NCI-H1417 (cell line): ENCODE measurements around the gene VAC14.
"Not testable (repeated sequence)": the region's sequence is repeated elsewhere in the genome, so short reads cannot be mapped to it uniquely, and the experiment has no call there.

ENCODE experiments used
- DNase-seq, 3 experiments: peaks; one replicate each; lab custom pipeline; 2025; lab: John Stamatoyannopoulos, UW

VAC14 gene

DNA sequence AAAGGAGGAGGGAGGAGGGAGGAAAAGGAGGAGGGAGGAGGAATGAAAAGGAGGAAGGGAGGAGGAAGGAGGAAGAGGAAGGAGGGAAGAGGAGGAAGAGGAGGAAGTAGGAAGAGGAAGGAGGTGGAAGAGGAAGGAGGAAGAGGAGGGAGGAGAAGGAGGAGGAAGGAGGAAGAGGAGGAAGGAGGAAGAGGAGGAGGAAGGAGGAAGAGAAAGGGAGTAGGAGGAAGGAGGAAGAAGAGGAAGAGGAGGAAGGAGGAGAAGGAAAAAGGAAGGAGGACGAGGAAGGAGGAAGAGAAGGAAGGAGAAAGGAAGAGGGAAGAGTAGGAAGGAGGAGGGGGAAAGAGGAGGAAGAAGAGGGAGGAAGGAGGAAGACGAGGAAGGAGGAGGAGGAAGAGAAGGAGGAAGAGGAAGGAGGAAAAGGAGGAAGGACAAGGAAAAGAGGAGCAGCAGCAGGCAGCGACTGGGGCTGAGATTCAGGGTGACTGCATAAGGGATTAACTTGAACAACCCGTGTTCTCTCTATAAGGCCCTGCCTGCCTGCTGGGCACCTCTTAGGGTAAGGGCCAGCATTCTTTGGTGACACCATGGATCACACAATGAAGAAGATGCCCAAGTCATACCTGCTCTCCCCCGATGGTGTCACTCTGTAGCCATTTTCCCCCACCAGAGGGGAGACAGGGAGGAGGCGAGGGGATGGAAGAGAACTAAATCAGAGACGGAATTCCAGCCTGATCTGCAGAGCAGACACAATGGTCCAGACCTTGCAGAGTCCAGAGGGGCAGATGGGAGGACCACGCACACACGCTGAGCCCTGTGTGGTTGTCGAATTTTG is 156.0 kb downstream of the VAC14 start:
- DNase-seq, result peak in 1 of 3 experiments; percentile 16

DNA sequence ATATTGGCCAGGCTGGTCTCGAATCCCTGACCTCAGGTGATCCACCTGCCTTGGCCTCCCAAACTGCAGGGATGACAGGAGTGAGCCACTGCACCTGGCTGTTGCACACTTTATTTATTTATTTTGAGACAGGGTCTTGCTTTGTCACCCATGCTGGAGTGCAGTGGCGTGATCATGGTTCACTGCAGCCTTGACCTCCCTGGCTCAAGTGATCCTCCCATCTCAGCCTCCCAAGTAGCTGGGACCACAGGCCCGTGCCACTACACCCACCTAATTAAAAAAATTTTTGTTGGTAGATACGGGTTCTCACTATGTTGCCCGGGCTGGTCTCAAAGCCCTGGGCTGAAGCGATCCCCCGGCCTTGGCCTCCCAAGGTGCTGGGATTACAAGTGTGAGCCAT is 157.7 kb downstream of the VAC14 start:
- not testable (repeated sequence) for DNase-seq

DNA sequence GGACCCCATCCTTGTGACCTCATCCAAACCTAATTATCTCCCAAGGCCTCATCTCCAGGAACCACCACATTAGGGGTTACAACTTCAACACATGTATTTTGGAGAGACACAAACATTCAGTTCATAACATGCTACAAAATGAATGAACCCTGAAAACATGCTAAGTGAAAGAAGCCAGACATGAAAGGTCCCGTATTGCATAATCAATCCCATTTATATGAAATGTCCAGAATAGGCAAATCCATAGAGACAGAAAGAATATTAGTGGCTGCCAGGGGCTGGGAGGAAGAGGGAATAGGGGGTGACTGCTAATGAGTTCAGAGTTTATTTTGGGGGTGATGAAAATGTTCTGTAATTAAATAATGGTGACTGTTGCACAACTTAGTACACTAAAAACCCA is 158.3 kb downstream of the VAC14 start:
- no peak for DNase-seq

DNA sequence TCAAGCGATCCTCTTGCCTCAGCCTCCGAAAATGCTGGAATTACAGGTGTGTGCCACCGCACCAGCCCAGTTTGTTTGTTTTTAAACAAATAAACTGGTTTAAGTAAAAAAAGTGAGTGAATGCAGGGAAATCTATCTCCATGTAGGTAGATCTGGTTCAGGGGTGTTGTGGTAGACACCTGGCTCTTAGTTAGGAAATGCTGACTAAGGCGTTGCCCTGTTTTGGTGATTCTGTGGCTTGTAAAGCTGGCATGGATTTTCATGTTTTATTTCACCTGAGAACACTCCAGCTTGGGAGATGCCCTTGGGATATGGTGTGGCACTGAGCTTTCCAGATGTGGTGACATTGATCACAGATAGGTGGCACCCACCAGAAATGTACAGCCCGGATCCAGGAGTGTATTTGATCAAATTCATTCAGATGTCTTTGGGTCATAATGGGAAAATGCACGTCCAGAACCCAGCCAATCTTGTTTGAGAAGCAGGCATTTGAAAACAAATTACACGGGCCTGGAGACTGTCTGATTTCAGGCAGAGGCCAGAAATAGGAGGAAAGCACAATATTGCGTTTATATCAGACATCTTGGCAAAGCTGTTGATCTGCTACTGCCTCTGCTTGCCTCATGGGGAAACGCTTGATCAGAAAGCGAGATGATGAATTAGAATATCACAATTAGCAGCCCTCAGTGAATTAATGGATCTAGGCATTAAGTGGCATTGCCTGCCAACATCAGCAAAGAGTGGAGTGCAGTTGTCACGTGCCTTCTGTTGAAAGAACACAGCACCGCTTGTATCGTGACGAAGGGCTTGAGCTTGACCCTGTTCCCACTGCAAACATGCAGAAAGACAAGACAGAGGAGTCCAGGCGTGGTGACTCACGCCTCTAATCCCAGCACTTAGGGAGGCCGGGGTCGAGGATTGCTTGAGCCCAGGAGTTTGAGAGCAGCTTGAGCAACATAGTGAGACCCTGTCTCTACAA is 161.9 kb downstream of the VAC14 start:
- DNase-seq, result no peak
